Ascending aorta (tissue), 2 donors: Measurements from ENCODE around the gene TFAP2C. TPM values are rescaled to one million over a fixed set of nuclear protein-coding genes. Genes with fewer than 3 reads are reported as not detected.

Experiments used
- DNase-seq, 2 donors: peaks; one replicate each; pipeline ENCODE4 v3.0.0-alpha.2; 2019; ENCODE audit warnings: low spot score in 2 of 2
- H3K27ac ChIP-seq, 2 donors: fragments of 200-600 bp; sonication (generic); one replicate each; pipeline ENCODE4 v1.5.1; 2016 to 2017; ENCODE audit warnings: mild to moderate bottlenecking in 1 of 2
- H3K27me3 ChIP-seq: fragments of 200-600 bp; sonication (generic); one replicate; pipeline ENCODE4 v1.5.1; 2017
- H3K36me3 ChIP-seq, 2 donors: fragments of 200-600 bp; sonication (generic); one replicate each; pipeline ENCODE4 v1.5.1; 2016
- H3K4me1 ChIP-seq, 2 donors: fragments of 200-600 bp; sonication (generic); one replicate each; pipeline ENCODE4 v1.5.1; 2016 to 2017; ENCODE audit warnings: mild to moderate bottlenecking in 1 of 2
- H3K4me3 ChIP-seq, 2 donors: fragments of 200-600 bp; sonication (generic); one replicate each; pipeline ENCODE4 v1.5.1; 2016 to 2017; ENCODE audit warnings: mild to moderate bottlenecking in 1 of 2
- H3K9me3 ChIP-seq, 2 donors: fragments of 200-600 bp; sonication (generic); one replicate each; pipeline ENCODE4 v1.5.1; 2016
- CTCF ChIP-seq, 3 experiments: fragments of 200-600 bp in 2 of 3; fragments of 450-650 bp in 1 of 3; sonication (generic) in 2 of 3; IDR thresholded peaks; one replicate each; pipeline ENCODE4 v1.5.1; 2016 to 2019; ENCODE audit warnings: antibody characterized with exemption in 3 of 3, mild to moderate bottlenecking in 1 of 3, moderate library complexity in 1 of 3
- intact Hi-C: fragments of 100-400 bp; cut with DNase I; formaldehyde crosslinking; loops from one replicate; pipeline ENCODE4 v1.15.1; 2023
- total RNA-seq: library from RNA; depleted of rRNA; stranded (reverse); fragments of >200 nt; gene quantifications from one replicate; pipeline ENCODE4 v1.1.0, GENCODE V29; 2016

TFAP2C gene
- total RNA-seq, 1 donor from 2014 or later, result 4.9 TPM

- Histone ChIP-seq H3K27ac (no peak overlapping the region), H3K4me3 (no peak overlapping the region), H3K27me3 (no peaks in the 10 kb centered on the region), H3K4me1 (no peaks in the 10 kb centered on the region), H3K36me3 (no peaks in the 10 kb centered on the region), H3K9me3 (no peaks in the 10 kb centered on the region)
- DNase-seq, result no peak
- intact Hi-C loops, result no loop called here
- no peak for TF ChIP-seq CTCF (IDR thresholded peaks at IDR 0.05)
Observed at GRCh38 chr20:56606174-56606945, 22.7 kb upstream of the TFAP2C start.

- TF ChIP-seq CTCF (IDR thresholded peaks at IDR 0.05), result no peak
- intact Hi-C loops, result no loop called here
Observed at GRCh38 chr20:56607061-56607704, 21.9 kb upstream of the TFAP2C start.

GRCh38 chr20:56608376-56608775 is 20.7 kb upstream of the TFAP2C start:
- no peak overlapping the region for H3K4me3 ChIP-seq
- H3K27me3 ChIP-seq, result no peaks in the 10 kb centered on the region
- no peaks in the 10 kb centered on the region for H3K4me1 ChIP-seq
- H3K36me3 ChIP-seq, result no peaks in the 10 kb centered on the region
- no peak overlapping the region for H3K27ac ChIP-seq
- DNase-seq, result no peak
- no peak for TF ChIP-seq CTCF (IDR thresholded peaks at IDR 0.05)
- H3K9me3 ChIP-seq, result no peaks in the 10 kb centered on the region
- intact Hi-C loops, result no loop called here

More at GRCh38 chr20:56607061-56607704, 21.9 kb upstream of the TFAP2C start:
- H3K27me3 ChIP-seq, result no peaks in the 10 kb centered on the region
- H3K4me1 ChIP-seq, result no peaks in the 10 kb centered on the region
- H3K27ac ChIP-seq, result no peak overlapping the region
- no peaks in the 10 kb centered on the region for H3K36me3 ChIP-seq
- no peak overlapping the region for H3K4me3 ChIP-seq
- no peak for DNase-seq
- no peaks in the 10 kb centered on the region for H3K9me3 ChIP-seq

- H3K36me3 ChIP-seq, result no peaks in the 10 kb centered on the region
- H3K4me1 ChIP-seq, result no peaks in the 10 kb centered on the region
- no peak overlapping the region for H3K27ac ChIP-seq
- TF ChIP-seq CTCF (IDR thresholded peaks at IDR 0.05), result no peak
- no peaks in the 10 kb centered on the region for H3K9me3 ChIP-seq
- H3K4me3 ChIP-seq, result no peak overlapping the region
- intact Hi-C loops, result no loop called here
- H3K27me3 ChIP-seq, result no peaks in the 10 kb centered on the region
- no peak for DNase-seq
Observed at GRCh38 chr20:56609321-56609720, 19.8 kb upstream of the TFAP2C start.

GRCh38 chr20:56610098-56610497 is 19.0 kb upstream of the TFAP2C start:
- no peak for TF ChIP-seq CTCF (IDR thresholded peaks at IDR 0.05)
- DNase-seq, result no peak
- H3K27me3 ChIP-seq, result no peaks in the 10 kb centered on the region
- no peaks in the 10 kb centered on the region for H3K9me3 ChIP-seq
- no peak overlapping the region for H3K4me3 ChIP-seq
- no peaks in the 10 kb centered on the region for H3K36me3 ChIP-seq
- no peaks in the 10 kb centered on the region for H3K4me1 ChIP-seq
- intact Hi-C loops, result no loop called here
- no peak overlapping the region for H3K27ac ChIP-seq
